Endometrium (tissue), 2 donors: ENCODE measurements around the gene POU2F1.
"Not testable (repeated sequence)": the region's sequence is repeated elsewhere in the genome, so short reads cannot be mapped to it uniquely, and the experiment has no call there.

Experiments used
- FAIRE-seq: peaks from 2 replicates; lab custom pipeline; 2012; peaks lifted over from hg19 to GRCh38; lab: Jason Lieb, UNC
- donor health status: control.
- donor health status: control.

Gene POU2F1

GRCh38 chr1:167314671-167315070, 94.0 kb downstream of the POU2F1 start:
- no peak for FAIRE-seq

- FAIRE-seq, result no peak
Measured at GRCh38 chr1:167317463-167317862, 96.8 kb downstream of the POU2F1 start.

- FAIRE-seq, result not testable (repeated sequence)
Measured at GRCh38 chr1:167319206-167319605, 98.5 kb downstream of the POU2F1 start.

GRCh38 chr1:167322483-167322882, 101.8 kb downstream of the POU2F1 start:
- FAIRE-seq, result no peak

GRCh38 chr1:167325151-167325550, 104.5 kb downstream of the POU2F1 start:
- FAIRE-seq, result no peak

- FAIRE-seq, result no peak
Measured at GRCh38 chr1:167328306-167328815, 107.7 kb downstream of the POU2F1 start.

- no peak for FAIRE-seq
Measured at GRCh38 chr1:167328816-167329483, 108.3 kb downstream of the POU2F1 start.

- no peak for FAIRE-seq
Measured at GRCh38 chr1:167330601-167331293, 110.1 kb downstream of the POU2F1 start.

- FAIRE-seq, result no peak
Measured at GRCh38 chr1:167331650-167332049, 111.0 kb downstream of the POU2F1 start.

GRCh38 chr1:167332503-167332902, 111.8 kb downstream of the POU2F1 start:
- FAIRE-seq, result no peak

GRCh38 chr1:167333124-167333523, 112.4 kb downstream of the POU2F1 start:
- FAIRE-seq, result no peak

- FAIRE-seq, result no peak
Measured at GRCh38 chr1:167333703-167334102, 113.0 kb downstream of the POU2F1 start.

GRCh38 chr1:167339405-167339804, 118.7 kb downstream of the POU2F1 start:
- no peak for FAIRE-seq

GRCh38 chr1:167342846-167343245, 122.2 kb downstream of the POU2F1 start:
- FAIRE-seq, result no peak

GRCh38 chr1:167344112-167344511, 123.4 kb downstream of the POU2F1 start:
- FAIRE-seq, result no peak

GRCh38 chr1:167344615-167345385, 124.1 kb downstream of the POU2F1 start:
- FAIRE-seq, result no peak

- FAIRE-seq, result no peak
Measured at GRCh38 chr1:167345386-167345733, 124.7 kb downstream of the POU2F1 start.

- no peak for FAIRE-seq
Measured at GRCh38 chr1:167357305-167357704, 136.6 kb downstream of the POU2F1 start.

- FAIRE-seq, result no peak
Measured at GRCh38 chr1:167359295-167359694, 138.6 kb downstream of the POU2F1 start.

- peak; percentile 29 for FAIRE-seq
Measured at GRCh38 chr1:167360120-167360519, 139.4 kb downstream of the POU2F1 start.

GRCh38 chr1:167362638-167363037, 142.0 kb downstream of the POU2F1 start:
- no peak for FAIRE-seq

- FAIRE-seq, result no peak
Measured at GRCh38 chr1:167364826-167365225, 144.1 kb downstream of the POU2F1 start.

- FAIRE-seq, result no peak
Measured at GRCh38 chr1:167365360-167365759, 144.7 kb downstream of the POU2F1 start.
